Measurements from ENCODE around the gene TCF4. TPM values are rescaled to one million over a fixed set of nuclear protein-coding genes. Genes with fewer than 3 reads are reported as not detected.

Gene TCF4
- total RNA-seq, 1 experiment from 2014 or later = 0.42 TPM

DNA sequence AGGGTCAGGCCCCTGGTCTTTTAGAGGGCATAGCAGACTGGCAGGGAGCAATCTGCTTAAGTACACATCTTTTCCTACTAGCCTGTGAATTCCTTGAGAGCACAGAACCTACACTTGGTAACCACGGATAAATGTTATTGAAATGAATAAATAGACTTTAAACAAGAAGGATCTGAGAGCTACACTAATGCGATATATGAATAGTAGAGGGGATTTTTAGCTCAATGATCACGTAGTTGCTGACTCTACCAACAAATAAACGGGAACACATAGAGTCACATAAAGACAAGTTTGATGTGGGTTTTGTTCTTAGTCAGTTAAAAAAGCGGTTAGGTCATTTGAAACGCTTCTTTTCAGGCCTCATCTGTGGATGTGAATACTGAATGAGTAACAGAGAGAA is 338.4 kb downstream of the TCF4 start:
- no peaks in the 10 kb centered on the region for H3K4me1 ChIP-seq (ENCODE audit: control insufficient read depth in 1 of 2, insufficient read depth in 2 of 2, low read length in 2 of 2)
- no peaks in the 10 kb centered on the region for H3K9me3 ChIP-seq (ENCODE audit: control insufficient read depth in 1 of 2, insufficient read depth in 1 of 2, low read depth in 1 of 2, low read length in 2 of 2)
- ChIA-PET CTCF (no interaction called here), POLR2A (no interaction called here), RAD21 (ENCODE audit: low non-redundant PET in 1 of 2, low total read pairs in 2 of 2, uncharacterized antibody in 2 of 2, unreplicated experiment in 2 of 2) (no interaction called here)
- H4K20me1 ChIP-seq (ENCODE audit: insufficient read depth) = no peaks in the 10 kb centered on the region; the same call in 1 of the 2 replicates
- no peak overlapping the region for H3K4me2 ChIP-seq (ENCODE audit: low read length)
- no peak overlapping the region for H3K9ac ChIP-seq (ENCODE audit: low read length)
- BruUV-seq (replicated peaks) = no TSS peak
- H3K4me3 ChIP-seq (replicated peaks in 1 of 2; ENCODE audit: low read depth in 1 of 2, low read length in 2 of 2) = no peak overlapping the region
- DNase-seq (ENCODE audit: low read depth, low spot score) (no peak), ATAC-seq (no peak)
- H2AFZ ChIP-seq (ENCODE audit: low read depth, low read length, poor library complexity, severe bottlenecking) = no peak overlapping the region
- H3K36me3 ChIP-seq (ENCODE audit: control insufficient read depth in 1 of 2, insufficient read depth in 2 of 2, low read length in 2 of 2) = no peaks in the 10 kb centered on the region
- H3K27ac ChIP-seq (ENCODE audit: low read depth, low read length) = no peak overlapping the region
- intact Hi-C loops (cut with micrococcal nuclease) = no loop called here
- peaks cover 10% of the 10 kb centered on the region for H3K27me3 ChIP-seq (ENCODE audit: insufficient read depth, low read length)
- H3K79me2 ChIP-seq (ENCODE audit: insufficient read depth, low read length) = no peaks in the 10 kb centered on the region
- H3K9me2 ChIP-seq (ENCODE audit: insufficient read depth) = no peaks in the 10 kb centered on the region
- TF ChIP-seq RAD21 (IDR thresholded peaks at IDR 0.05; ENCODE audit: low read depth) = no peak
- no peak for TF ChIP-seq SP1 (IDR thresholded peaks at IDR 0.05; ENCODE audit: low read depth)
- no peak for TF ChIP-seq CBX3 (IDR thresholded peaks at IDR 0.05; ENCODE audit: low read depth)
- TF ChIP-seq EGR1 (IDR thresholded peaks at IDR 0.05; ENCODE audit: low read depth) = no peak

DNA sequence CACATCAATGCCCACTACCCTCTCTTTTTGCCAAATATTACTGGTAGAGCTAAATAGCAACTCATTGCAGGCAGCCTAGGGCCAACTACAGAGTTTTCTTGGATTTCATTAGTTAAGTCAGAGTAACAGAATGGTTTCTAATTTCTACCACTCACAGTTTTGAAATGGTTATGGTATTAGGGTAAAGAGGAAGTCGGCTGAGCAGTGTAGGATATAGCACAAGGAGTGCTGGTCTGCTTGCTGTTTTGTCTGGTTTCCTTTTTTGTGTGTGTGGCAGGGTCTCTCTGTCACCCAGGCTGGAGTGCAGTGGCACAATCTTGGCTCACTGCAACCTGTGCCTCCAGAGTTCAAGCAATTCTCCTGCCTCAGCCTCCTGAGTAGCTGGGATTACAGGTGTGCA is 339.5 kb downstream of the TCF4 start:
- no peak overlapping the region for H3K4me3 ChIP-seq (replicated peaks in 1 of 2; ENCODE audit: low read depth in 1 of 2, low read length in 2 of 2)
- ChIA-PET CTCF (no interaction called here), POLR2A (no interaction called here), RAD21 (ENCODE audit: low non-redundant PET in 1 of 2, low total read pairs in 2 of 2, uncharacterized antibody in 2 of 2, unreplicated experiment in 2 of 2) (no interaction called here)
- intact Hi-C loops (cut with micrococcal nuclease) = no loop called here
- no peaks in the 10 kb centered on the region for H3K4me1 ChIP-seq (ENCODE audit: control insufficient read depth in 1 of 2, insufficient read depth in 2 of 2, low read length in 2 of 2)
- no TSS peak for BruUV-seq (replicated peaks)
- H3K9me3 ChIP-seq (ENCODE audit: control insufficient read depth in 1 of 2, insufficient read depth in 1 of 2, low read depth in 1 of 2, low read length in 2 of 2) = no peaks in the 10 kb centered on the region
- H3K9me2 ChIP-seq (ENCODE audit: insufficient read depth) = no peaks in the 10 kb centered on the region
- no peak overlapping the region for H2AFZ ChIP-seq (ENCODE audit: low read depth, low read length, poor library complexity, severe bottlenecking)
- H4K20me1 ChIP-seq (ENCODE audit: insufficient read depth) = no peaks in the 10 kb centered on the region
- TF ChIP-seq SIN3A (IDR thresholded peaks at IDR 0.05; ENCODE audit: low read depth) (no peak), EGR1 (IDR thresholded peaks at IDR 0.05; ENCODE audit: low read depth) (no peak), CBX3 (IDR thresholded peaks at IDR 0.05; ENCODE audit: low read depth) (no peak), RAD21 (IDR thresholded peaks at IDR 0.05; ENCODE audit: low read depth) (no peak), POLR2AphosphoS5 (IDR thresholded peaks at IDR 0.05; ENCODE audit: low read depth, low read length) (no peak)
- TF ChIP-seq, protein P1, sequence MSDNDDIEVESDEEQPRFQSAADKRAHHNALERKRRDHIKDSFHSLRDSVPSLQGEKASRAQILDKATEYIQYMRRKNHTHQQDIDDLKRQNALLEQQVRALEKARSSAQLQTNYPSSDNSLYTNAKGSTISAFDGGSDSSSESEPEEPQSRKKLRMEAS (IDR thresholded peaks at IDR 0.05) = no peak
- DNase-seq (ENCODE audit: low read depth, low spot score) (no peak), ATAC-seq (no peak)
- no peak overlapping the region for H3K4me2 ChIP-seq (ENCODE audit: low read length)
- no peak overlapping the region for H3K27ac ChIP-seq (ENCODE audit: low read depth, low read length)
- H3K9ac ChIP-seq (ENCODE audit: low read length) = no peak overlapping the region
- H3K36me3 ChIP-seq (ENCODE audit: control insufficient read depth in 1 of 2, insufficient read depth in 2 of 2, low read length in 2 of 2) = no peaks in the 10 kb centered on the region
- no peaks in the 10 kb centered on the region for H3K79me2 ChIP-seq (ENCODE audit: insufficient read depth, low read length)
- peaks cover 10% of the 10 kb centered on the region for H3K27me3 ChIP-seq (ENCODE audit: insufficient read depth, low read length)
